ENCODE data around the gene SLC25A36. TPM values are rescaled to one million over a fixed set of nuclear protein-coding genes. Genes with fewer than 3 reads are reported as not detected.
"Not testable (repeated sequence)": the region's sequence is repeated elsewhere in the genome, so short reads cannot be mapped to it uniquely, and the experiment has no call there.

SLC25A36 gene
- total and polyA plus RNA-seq, 4 donors = 1.5 to 20.5 (median 5.4) TPM

DNA sequence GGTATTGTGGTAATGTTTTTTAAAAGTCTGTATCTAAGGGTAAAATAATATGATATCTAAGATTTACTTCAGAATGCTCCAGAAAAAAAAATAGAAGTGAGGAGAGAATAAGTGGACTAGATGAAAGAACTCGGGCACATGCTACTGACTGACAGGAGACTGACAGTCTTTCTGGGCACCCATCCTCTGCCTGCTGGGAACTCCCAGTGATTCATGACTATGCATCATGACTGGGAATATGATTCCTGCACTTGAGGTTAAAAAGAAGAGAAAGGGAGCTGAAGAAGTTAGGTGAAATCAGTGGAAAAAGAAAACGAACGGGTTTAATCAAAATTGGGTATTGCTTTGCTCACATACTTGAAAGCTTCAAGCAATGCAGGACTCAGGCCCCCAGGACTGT is 73.8 kb downstream of the SLC25A36 start (continued):
- TF ChIP-seq, protein P1, sequence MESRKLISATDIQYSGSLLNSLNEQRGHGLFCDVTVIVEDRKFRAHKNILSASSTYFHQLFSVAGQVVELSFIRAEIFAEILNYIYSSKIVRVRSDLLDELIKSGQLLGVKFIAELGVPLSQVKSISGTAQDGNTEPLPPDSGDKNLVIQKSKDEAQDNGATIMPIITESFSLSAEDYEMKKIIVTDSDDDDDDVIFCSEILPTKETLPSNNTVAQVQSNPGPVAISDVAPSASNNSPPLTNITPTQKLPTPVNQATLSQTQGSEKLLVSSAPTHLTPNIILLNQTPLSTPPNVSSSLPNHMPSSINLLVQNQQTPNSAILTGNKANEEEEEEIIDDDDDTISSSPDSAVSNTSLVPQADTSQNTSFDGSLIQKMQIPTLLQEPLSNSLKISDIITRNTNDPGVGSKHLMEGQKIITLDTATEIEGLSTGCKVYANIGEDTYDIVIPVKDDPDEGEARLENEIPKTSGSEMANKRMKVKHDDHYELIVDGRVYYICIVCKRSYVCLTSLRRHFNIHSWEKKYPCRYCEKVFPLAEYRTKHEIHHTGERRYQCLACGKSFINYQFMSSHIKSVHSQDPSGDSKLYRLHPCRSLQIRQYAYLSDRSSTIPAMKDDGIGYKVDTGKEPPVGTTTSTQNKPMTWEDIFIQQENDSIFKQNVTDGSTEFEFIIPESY (IDR thresholded peaks at IDR 0.05) = no peak

DNA sequence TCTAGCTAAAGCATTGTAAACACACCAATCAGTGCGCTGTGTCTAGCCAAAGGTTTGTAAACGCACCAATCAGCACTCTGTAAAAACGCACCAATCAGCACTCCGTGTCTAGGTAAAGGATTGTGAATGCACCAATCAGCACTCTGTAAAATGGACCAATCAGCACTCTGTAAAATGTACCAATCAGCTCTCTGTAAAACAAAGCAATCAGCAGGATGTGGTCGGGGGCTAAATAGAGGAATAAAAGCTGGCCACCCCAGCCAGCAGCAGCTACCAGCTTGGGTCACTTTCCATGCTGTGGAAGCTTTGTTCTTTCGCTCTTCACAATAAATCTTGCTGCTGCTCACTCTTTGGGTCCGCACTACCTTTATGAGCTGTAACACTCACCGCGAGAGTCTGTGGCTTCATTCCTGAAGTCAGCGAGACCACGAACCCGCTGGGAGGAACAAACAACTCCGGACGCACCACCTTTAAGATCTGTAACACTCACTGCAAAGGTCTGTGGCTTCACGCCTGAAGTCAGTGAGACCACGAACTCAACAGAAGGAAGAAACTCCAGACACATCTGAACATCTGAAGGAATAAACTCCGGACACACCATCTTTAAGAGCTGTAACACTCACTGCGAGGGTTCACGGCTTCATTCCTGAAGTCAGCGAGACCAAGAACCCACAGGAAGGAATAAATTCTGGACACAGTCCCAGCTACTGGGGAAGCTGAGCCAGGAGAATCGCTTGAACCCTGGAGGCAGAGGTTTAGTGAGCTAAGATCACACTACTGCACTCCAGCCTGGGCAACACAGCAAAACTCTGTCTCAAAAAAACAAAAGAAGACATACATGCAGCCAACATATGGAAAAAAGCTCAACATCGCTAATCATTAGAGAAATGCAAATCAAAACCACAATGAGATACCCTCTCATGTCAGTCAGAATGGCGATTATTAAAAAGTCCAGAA is 76.0 kb downstream of the SLC25A36 start:
- WGBS = 79% methylated on average over 22 of the region's 23 CpGs

DNA sequence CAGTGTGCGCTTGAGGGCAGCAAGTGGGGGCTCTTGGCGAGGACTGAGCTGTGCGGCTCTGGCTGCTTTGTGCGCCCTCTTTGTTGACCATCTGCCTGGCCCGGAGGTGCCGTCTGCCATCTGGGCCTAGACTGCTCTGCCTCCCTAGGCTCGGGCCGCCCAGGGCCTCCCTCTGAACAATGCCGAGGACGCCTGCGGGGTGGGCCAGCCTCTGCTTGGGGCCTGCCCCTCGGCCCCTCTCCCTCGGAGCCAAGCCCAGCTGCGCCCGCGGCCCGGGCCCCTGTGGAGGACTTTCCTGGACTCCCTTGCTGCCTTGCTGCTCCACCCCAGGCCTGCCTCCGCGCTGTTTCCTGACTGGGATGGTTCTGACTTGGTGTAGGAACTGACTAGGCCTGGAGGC is 77.6 kb downstream of the SLC25A36 start:
- H3K9me3 ChIP-seq (ENCODE audit: control insufficient read depth in 4 of 4, low read length in 3 of 4) = no peaks in the 10 kb centered on the region
- H3K4me1 ChIP-seq (ENCODE audit: control insufficient read depth in 4 of 4, insufficient read depth in 4 of 4, low read length in 3 of 4) = no peaks in the 10 kb centered on the region
- TF ChIP-seq SP1 (IDR thresholded peaks at IDR 0.05) (no peak), GABPA (IDR thresholded peaks at IDR 0.05 in 1 of 2, conservative IDR thresholded peaks at IDR 0.05 in 1 of 2) (no peak), RAD21 (IDR thresholded peaks at IDR 0.05) (no peak), HNF4A (conservative IDR thresholded peaks at IDR 0.05) (no peak), FOXA2 (IDR thresholded peaks at IDR 0.05) (no peak), FOXA1 (IDR thresholded peaks at IDR 0.05) (no peak)
- TF ChIP-seq, protein P1 (IDR thresholded peaks at IDR 0.05) = no peak
- TF ChIP-seq, protein P2, sequence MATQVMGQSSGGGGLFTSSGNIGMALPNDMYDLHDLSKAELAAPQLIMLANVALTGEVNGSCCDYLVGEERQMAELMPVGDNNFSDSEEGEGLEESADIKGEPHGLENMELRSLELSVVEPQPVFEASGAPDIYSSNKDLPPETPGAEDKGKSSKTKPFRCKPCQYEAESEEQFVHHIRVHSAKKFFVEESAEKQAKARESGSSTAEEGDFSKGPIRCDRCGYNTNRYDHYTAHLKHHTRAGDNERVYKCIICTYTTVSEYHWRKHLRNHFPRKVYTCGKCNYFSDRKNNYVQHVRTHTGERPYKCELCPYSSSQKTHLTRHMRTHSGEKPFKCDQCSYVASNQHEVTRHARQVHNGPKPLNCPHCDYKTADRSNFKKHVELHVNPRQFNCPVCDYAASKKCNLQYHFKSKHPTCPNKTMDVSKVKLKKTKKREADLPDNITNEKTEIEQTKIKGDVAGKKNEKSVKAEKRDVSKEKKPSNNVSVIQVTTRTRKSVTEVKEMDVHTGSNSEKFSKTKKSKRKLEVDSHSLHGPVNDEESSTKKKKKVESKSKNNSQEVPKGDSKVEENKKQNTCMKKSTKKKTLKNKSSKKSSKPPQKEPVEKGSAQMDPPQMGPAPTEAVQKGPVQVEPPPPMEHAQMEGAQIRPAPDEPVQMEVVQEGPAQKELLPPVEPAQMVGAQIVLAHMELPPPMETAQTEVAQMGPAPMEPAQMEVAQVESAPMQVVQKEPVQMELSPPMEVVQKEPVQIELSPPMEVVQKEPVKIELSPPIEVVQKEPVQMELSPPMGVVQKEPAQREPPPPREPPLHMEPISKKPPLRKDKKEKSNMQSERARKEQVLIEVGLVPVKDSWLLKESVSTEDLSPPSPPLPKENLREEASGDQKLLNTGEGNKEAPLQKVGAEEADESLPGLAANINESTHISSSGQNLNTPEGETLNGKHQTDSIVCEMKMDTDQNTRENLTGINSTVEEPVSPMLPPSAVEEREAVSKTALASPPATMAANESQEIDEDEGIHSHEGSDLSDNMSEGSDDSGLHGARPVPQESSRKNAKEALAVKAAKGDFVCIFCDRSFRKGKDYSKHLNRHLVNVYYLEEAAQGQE (IDR thresholded peaks at IDR 0.05) = no peak
- TF ChIP-seq, protein P3, sequence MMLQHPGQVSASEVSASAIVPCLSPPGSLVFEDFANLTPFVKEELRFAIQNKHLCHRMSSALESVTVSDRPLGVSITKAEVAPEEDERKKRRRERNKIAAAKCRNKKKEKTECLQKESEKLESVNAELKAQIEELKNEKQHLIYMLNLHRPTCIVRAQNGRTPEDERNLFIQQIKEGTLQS (IDR thresholded peaks at IDR 0.05) = no peak
- no peaks in the 10 kb centered on the region for H3K27me3 ChIP-seq (ENCODE audit: control insufficient read depth in 4 of 4, insufficient read depth in 4 of 4, low read length in 3 of 4)
- 96% methylated on average over 19 of the region's 19 CpGs for WGBS
- H3K4me3 ChIP-seq (ENCODE audit: low read depth in 1 of 3, low read length in 3 of 3) = no peak overlapping the region
- H3K9ac ChIP-seq (ENCODE audit: low read depth in 1 of 2, low read length in 2 of 2) = no peak overlapping the region
- DNase-seq (ENCODE audit: low spot score) = no peak
- no peak overlapping the region for H3K27ac ChIP-seq (ENCODE audit: low read depth in 1 of 2, low read length in 2 of 2)
- H3K36me3 ChIP-seq (ENCODE audit: control insufficient read depth in 4 of 4, insufficient read depth in 3 of 4, low read depth in 1 of 4, low read length in 3 of 4) = no peaks in the 10 kb centered on the region

More for the DNA sequence above, 76.0 kb downstream of the SLC25A36 start:
- not testable (repeated sequence) for H3K4me1 ChIP-seq (ENCODE audit: control insufficient read depth in 4 of 4, insufficient read depth in 4 of 4, low read length in 3 of 4); H3K9ac ChIP-seq (ENCODE audit: low read depth in 1 of 2, low read length in 2 of 2); H3K27ac ChIP-seq (ENCODE audit: low read depth in 1 of 2, low read length in 2 of 2); DNase-seq (ENCODE audit: low spot score); H3K36me3 ChIP-seq (ENCODE audit: control insufficient read depth in 4 of 4, insufficient read depth in 3 of 4, low read depth in 1 of 4, low read length in 3 of 4); H3K27me3 ChIP-seq (ENCODE audit: control insufficient read depth in 4 of 4, insufficient read depth in 4 of 4, low read length in 3 of 4); H3K4me3 ChIP-seq (ENCODE audit: low read depth in 1 of 3, low read length in 3 of 3); H3K9me3 ChIP-seq (ENCODE audit: control insufficient read depth in 4 of 4, low read length in 3 of 4)
